Pancreas (tissue), 10 donors: ENCODE results near the gene NR5A1. TPM values are rescaled to one million over a fixed set of nuclear protein-coding genes. Genes with fewer than 3 reads are reported as not detected.

Experiments used
- ATAC-seq, 4 donors: fragments of 200-7000 bp; cut with Tn5 transposase; one replicate each; pipeline versions ENCODE4 v1.8.0 to v1.9.1; 2020; ENCODE audit warnings: mild to moderate bottlenecking in 4 of 4, moderate library complexity in 4 of 4
- DNase-seq, 6 donors: peaks; one replicate each; pipeline ENCODE4 v3.0.0-alpha.2; 2020
- FAIRE-seq: peaks from 2 replicates; lab custom pipeline; 2012; peaks lifted over from hg19 to GRCh38; lab: Jason Lieb, UNC
- H3K27ac ChIP-seq, 4 donors: fragments of 200-600 bp; sonication (generic); 1 replicate in 3 of 4; 2 replicates in 1 of 4; pipeline versions ENCODE4 v1.5.0 to v1.8.0; 2020
- H3K27me3 ChIP-seq, 4 donors: fragments of 200-600 bp; one replicate each; pipeline ENCODE4 v1.8.0; 2021
- H3K36me3 ChIP-seq, 3 donors: fragments of 200-600 bp; sonication (generic) in 1 of 3; one replicate each; pipeline versions ENCODE4 v1.5.0 to v1.8.0; 2020 to 2021
- H3K4me1 ChIP-seq, 3 donors: fragments of 200-600 bp; one replicate each; pipeline ENCODE4 v1.8.0; 2021
- H3K4me3 ChIP-seq, 4 donors: fragments of 200-600 bp; sonication (generic) in 2 of 4; one replicate each; pipeline versions ENCODE4 v1.5.0 to v1.8.0; 2020 to 2021
- H3K9me3 ChIP-seq, 4 donors: fragments of 200-600 bp; one replicate each; pipeline ENCODE4 v1.8.0; 2021
- WGBS, 2 donors: extraction: QIAGEN DNeasy Blood & Tissue Kit; methylation state at CpG; one replicate each; pipeline ENCODE4 v1.1.7; 2013; 5-methylcytosine and 5-hydroxymethylcytosine counted together
- intact Hi-C, 3 donors: fragments of 100-400 bp; cut with DNase I; formaldehyde crosslinking; loops; one replicate each; pipeline versions ENCODE4 v1.11.1 to v1.14.2; 2022
- polyA plus RNA-seq, 2 donors: library from polyadenylated mRNA; stranded (reverse); fragments of 200-250 nt; gene quantifications; one replicate each; pipeline ENCODE4 v1.2.3, GENCODE V29; 2013
- total RNA-seq, 6 donors: library from RNA; stranded (reverse); fragmentation: NEBNext Ultra II Directional in 4 of 6; extraction: Animal tissue kit (Norgen Biotek cat#: 25700) in 4 of 6; gene quantifications; one replicate each; pipeline versions ENCODE4 v1.2.1 to v1.2.4, GENCODE V29; 2021 to 2023
- TF ChIP-seq, protein P1 (sequence below), 4 donors: fragments of 200-600 bp; sonication (generic) in 3 of 4; IDR thresholded peaks; one replicate each; pipeline versions ENCODE4 v1.5.0 to v1.8.0; 2021; ENCODE audit warnings: antibody characterized with exemption in 4 of 4
- donor health status: healthy with polysubstance abuse.
- donor health status: DM: no; HTN: no; CAD: no; lungs with moderate emphysema.
- donor health status: DM: no; HTN: no; CAD: no.
- donor health status: control.
- donor health status: control.
- donor health status: Bipolar disorder and iron deficiency.
- donor health status: DM: yes; HTN: yes; CAD: no.
- donor health status: DM: no; HTN: no; CAD: no.
- donor health status: DM: no; HTN: no; CAD: no.
- donor health status: DM: yes; HTN: yes; CAD: no.

Gene NR5A1
- total and polyA plus RNA-seq, 8 donors: 0.05 to 0.28 TPM; not detected in 6

DNA sequence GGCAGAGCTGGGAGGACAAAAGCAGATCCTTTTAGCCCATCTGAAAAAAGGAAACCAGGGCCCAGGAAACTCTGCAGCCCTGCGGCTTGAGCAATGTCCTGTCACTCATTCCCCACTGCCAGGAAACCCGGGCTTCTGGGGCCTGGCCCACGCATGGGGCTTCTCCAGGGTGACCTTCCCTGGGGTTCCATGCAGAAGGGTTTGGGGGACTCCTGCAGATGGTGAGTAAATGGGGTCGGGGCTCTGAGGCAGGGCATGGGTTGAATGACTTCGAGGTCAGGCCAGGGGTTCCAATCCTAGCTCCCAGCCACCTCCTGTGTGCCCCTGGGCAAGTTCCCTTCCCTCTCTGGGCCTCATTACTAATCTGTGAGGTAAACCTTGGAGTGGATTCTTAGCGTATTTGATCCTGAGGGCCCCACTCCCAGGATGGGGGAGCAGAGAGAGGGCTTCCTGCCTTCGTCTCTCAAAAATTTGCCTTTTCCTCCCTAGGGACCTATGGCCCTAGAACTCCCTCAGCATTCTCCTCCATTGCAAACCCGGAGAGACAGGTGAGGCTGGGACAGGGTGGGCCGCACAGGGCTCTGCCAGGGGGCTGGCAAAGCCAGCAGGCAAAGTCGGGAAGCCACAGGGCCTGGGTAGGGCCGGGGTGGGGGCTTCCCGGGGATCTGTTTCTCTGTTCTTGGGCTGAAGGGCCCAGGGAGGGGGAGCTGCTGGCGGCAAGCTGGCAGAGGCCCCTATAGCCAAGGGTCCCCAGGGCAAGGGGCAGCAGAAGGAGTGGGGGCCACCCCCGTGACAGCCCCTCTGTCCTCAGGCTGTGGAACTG lies 31.1 kb downstream of the NR5A1 start:
- H3K27me3 ChIP-seq: peaks cover 0 to 20% (median 2%) of the 10 kb centered on the region in 4 donors
- FAIRE-seq (no peak), ATAC-seq (no peak), DNase-seq (peak in 1 of 6 donors; percentile 42)
- no peaks in the 10 kb centered on the region for H3K4me1 ChIP-seq
- H3K4me3 ChIP-seq: no peak overlapping the region
- TF ChIP-seq, protein P1, sequence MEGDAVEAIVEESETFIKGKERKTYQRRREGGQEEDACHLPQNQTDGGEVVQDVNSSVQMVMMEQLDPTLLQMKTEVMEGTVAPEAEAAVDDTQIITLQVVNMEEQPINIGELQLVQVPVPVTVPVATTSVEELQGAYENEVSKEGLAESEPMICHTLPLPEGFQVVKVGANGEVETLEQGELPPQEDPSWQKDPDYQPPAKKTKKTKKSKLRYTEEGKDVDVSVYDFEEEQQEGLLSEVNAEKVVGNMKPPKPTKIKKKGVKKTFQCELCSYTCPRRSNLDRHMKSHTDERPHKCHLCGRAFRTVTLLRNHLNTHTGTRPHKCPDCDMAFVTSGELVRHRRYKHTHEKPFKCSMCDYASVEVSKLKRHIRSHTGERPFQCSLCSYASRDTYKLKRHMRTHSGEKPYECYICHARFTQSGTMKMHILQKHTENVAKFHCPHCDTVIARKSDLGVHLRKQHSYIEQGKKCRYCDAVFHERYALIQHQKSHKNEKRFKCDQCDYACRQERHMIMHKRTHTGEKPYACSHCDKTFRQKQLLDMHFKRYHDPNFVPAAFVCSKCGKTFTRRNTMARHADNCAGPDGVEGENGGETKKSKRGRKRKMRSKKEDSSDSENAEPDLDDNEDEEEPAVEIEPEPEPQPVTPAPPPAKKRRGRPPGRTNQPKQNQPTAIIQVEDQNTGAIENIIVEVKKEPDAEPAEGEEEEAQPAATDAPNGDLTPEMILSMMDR (IDR thresholded peaks at IDR 0.05): no peak
- WGBS, 2 donors: 55 to 57% methylated on average over 14 of the region's 14 CpGs
- intact Hi-C loops: no loop called here
- H3K9me3 ChIP-seq: no peaks in the 10 kb centered on the region
- no peak overlapping the region for H3K27ac ChIP-seq
- H3K36me3 ChIP-seq: no peaks in the 10 kb centered on the region

DNA sequence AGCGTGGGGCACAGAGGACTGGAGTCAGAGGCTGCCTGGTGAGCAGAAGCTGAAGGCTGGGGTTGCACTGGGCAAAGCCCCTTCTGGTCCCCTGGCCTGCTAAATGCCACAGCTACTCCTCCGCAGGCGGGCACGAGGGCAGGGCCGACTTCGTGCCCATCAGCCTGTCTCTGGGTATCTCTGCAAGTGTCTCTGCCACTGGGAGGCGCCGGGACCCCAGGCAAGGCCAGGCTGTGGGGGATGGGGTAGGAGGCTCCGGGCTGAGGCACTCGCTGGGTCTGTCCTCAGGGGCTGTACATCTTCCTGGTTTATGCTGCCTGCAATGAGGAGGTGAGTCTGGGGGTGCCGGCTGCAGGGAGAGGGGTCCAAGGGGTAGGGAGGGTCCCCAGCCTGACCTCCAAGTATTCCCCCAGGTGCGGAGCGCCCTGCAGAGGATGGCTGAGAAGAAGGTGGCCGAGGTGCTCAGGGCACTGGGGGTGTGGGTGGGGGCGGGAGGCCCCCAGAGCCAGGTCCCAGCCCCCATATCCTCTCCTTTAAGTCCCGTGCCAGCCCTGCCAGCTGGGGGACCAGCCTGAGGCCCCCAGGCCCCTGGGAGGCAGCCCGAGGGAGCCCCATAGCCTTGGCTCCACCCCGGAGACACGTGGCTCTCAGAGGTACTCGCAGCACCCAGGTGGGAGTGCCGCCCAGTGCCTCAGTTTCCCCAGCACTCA lies 31.9 kb downstream of the NR5A1 start:
- FAIRE-seq (no peak), ATAC-seq (no peak), DNase-seq (peak in 1 of 6 donors; percentile 46)
- H3K27ac ChIP-seq: no peak overlapping the region
- H3K27me3 ChIP-seq: peaks cover 0 to 20% (median 2%) of the 10 kb centered on the region in 4 donors
- no peaks in the 10 kb centered on the region for H3K36me3 ChIP-seq
- intact Hi-C loops: no loop called here
- no peaks in the 10 kb centered on the region for H3K4me1 ChIP-seq
- WGBS, 2 donors: 49 to 61% methylated on average over 21 of the region's 21 CpGs
- no peaks in the 10 kb centered on the region for H3K9me3 ChIP-seq
- TF ChIP-seq, protein P1 (IDR thresholded peaks at IDR 0.05): no peak
- no peak overlapping the region for H3K4me3 ChIP-seq

GRCh38 chr9:124474151-124474550 lies 33.0 kb downstream of the NR5A1 start:
- DNase-seq (no peak), ATAC-seq (no peak), FAIRE-seq (no peak)
- H3K27ac ChIP-seq: no peak overlapping the region
- H3K9me3 ChIP-seq: no peaks in the 10 kb centered on the region
- no peak overlapping the region for H3K4me3 ChIP-seq
- TF ChIP-seq, protein P1 (IDR thresholded peaks at IDR 0.05): no peak
- H3K4me1 ChIP-seq: no peaks in the 10 kb centered on the region
- H3K36me3 ChIP-seq: no peaks in the 10 kb centered on the region
- peaks cover 0 to 20% (median 2%) of the 10 kb centered on the region in 4 donors for H3K27me3 ChIP-seq
- WGBS, 2 donors: 67 to 83% methylated on average over 4 of the region's 4 CpGs
- intact Hi-C loops: no loop called here

DNA sequence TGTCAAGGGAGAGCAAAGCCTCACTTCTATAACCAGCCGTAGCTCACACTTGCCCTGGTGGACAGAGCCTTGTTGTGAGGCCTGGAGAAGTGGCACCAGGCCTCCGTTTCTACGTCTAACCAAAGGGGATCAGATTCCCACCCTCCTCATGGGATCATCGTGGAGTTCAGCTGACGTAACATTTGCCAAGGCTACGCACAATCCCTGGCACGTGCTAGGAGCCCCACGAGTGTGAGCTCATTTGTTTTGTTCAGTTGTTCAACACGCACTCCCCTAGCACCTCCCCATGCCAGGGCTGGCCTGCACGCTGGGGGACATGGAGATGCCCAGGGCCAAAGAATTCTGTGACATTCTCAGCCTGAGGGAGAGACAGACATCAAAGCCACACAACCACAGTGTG lies 33.9 kb downstream of the NR5A1 start:
- Histone ChIP-seq H3K36me3 (no peaks in the 10 kb centered on the region), H3K9me3 (no peaks in the 10 kb centered on the region), H3K27ac (no peak overlapping the region), H3K4me1 (no peaks in the 10 kb centered on the region), H3K4me3 (no peak overlapping the region), H3K27me3 (peaks cover 0 to 20% (median 2%) of the 10 kb centered on the region in 4 donors)
- FAIRE-seq (no peak), DNase-seq (peak in 1 of 6 donors; percentile 20), ATAC-seq (no peak)
- intact Hi-C loops: no loop called here
- WGBS, 2 donors: 69 to 76% methylated on average over 10 of the region's 10 CpGs
- TF ChIP-seq, protein P1 (IDR thresholded peaks at IDR 0.05): no peak
